AG09319 (cell line): ENCODE data around the gene AKAP13.

ENCODE experiments used
- DNase-seq: peaks from one replicate; pipeline ENCODE4 v3.0.0-alpha.2; 2010; ENCODE audit warnings: low read depth; ENCODE audit errors: extremely low read depth
- CTCF ChIP-seq: IDR thresholded peaks from 2 replicates; pipeline ENCODE4 v1.5.1; 2011; ENCODE audit warnings: low read depth, mild to moderate bottlenecking, inconsistent platforms, low read length, moderate library complexity

Gene AKAP13

GRCh38 chr15:85457392-85457968 lies 77.1 kb downstream of the AKAP13 start:
- no peak for DNase-seq
- TF ChIP-seq CTCF = no peak

GRCh38 chr15:85458764-85459163 lies 78.4 kb downstream of the AKAP13 start:
- DNase-seq = no peak
- no peak for TF ChIP-seq CTCF

- no peak for DNase-seq
- TF ChIP-seq CTCF = no peak
Observed at GRCh38 chr15:85462029-85462428, 81.6 kb downstream of the AKAP13 start.

GRCh38 chr15:85463276-85463892 lies 83.0 kb downstream of the AKAP13 start:
- TF ChIP-seq CTCF = no peak
- no peak for DNase-seq

- TF ChIP-seq CTCF = no peak
- no peak for DNase-seq
Observed at GRCh38 chr15:85463976-85464375, 83.6 kb downstream of the AKAP13 start.

- DNase-seq = no peak
- no peak for TF ChIP-seq CTCF
Observed at GRCh38 chr15:85464471-85464870, 84.1 kb downstream of the AKAP13 start.

- TF ChIP-seq CTCF = no peak
- no peak for DNase-seq
Observed at GRCh38 chr15:85470563-85471271, 90.3 kb downstream of the AKAP13 start.
